PFSK-1 (cell line): ENCODE results near the gene MATN1.

Experiments
- POLR2AphosphoS5 ChIP-seq: IDR thresholded peaks from 2 replicates; pipeline ENCODE4 v1.6.1; 2012; ENCODE audit warnings: low read depth, mild to moderate bottlenecking, control low read depth, low read length, moderate library complexity
- SIN3A ChIP-seq: IDR thresholded peaks from 2 replicates; pipeline ENCODE4 v1.6.1; 2012; ENCODE audit warnings: mild to moderate bottlenecking, low read length, moderate library complexity, borderline replicate concordance; ENCODE audit not compliant: insufficient read depth
- TF ChIP-seq, protein P1 (sequence below), 2 experiments: IDR thresholded peaks; 2 replicates each; pipeline versions ENCODE4 v1.6.1 to v1.8.0; 2011 to 2012; ENCODE audit warnings: low read depth in 2 of 2, low read length in 2 of 2, control low read depth in 1 of 2, inconsistent platforms in 1 of 2, mild to moderate bottlenecking in 1 of 2, moderate library complexity in 1 of 2; ENCODE audit not compliant: insufficient read depth in 1 of 2

DNA sequence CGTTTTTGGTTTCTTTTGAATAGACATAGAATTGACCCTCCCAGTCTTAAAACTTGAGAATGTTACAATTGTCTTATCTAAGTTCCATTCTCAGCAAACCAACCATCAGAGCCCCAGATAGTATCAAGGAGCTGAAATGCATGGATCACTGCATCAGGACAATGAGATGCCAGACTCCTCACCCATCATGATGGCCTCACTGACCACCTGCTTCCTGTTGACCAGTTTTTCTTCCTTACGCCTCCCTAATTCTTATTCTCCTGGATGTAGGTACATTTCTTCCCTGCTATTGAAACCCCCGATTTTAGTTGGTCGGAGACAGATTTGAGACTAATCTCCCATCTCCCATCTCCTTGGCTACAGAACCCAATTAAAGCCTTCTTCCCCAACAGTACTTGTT, 17.7 kb downstream of the MATN1 start:
- TF ChIP-seq, protein P1, sequence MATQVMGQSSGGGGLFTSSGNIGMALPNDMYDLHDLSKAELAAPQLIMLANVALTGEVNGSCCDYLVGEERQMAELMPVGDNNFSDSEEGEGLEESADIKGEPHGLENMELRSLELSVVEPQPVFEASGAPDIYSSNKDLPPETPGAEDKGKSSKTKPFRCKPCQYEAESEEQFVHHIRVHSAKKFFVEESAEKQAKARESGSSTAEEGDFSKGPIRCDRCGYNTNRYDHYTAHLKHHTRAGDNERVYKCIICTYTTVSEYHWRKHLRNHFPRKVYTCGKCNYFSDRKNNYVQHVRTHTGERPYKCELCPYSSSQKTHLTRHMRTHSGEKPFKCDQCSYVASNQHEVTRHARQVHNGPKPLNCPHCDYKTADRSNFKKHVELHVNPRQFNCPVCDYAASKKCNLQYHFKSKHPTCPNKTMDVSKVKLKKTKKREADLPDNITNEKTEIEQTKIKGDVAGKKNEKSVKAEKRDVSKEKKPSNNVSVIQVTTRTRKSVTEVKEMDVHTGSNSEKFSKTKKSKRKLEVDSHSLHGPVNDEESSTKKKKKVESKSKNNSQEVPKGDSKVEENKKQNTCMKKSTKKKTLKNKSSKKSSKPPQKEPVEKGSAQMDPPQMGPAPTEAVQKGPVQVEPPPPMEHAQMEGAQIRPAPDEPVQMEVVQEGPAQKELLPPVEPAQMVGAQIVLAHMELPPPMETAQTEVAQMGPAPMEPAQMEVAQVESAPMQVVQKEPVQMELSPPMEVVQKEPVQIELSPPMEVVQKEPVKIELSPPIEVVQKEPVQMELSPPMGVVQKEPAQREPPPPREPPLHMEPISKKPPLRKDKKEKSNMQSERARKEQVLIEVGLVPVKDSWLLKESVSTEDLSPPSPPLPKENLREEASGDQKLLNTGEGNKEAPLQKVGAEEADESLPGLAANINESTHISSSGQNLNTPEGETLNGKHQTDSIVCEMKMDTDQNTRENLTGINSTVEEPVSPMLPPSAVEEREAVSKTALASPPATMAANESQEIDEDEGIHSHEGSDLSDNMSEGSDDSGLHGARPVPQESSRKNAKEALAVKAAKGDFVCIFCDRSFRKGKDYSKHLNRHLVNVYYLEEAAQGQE (IDR thresholded peaks at IDR 0.05; ENCODE audit: insufficient read depth in 1 of 2, low read depth in 2 of 2, low read length in 2 of 2) = no peak
- TF ChIP-seq SIN3A (no peak), POLR2AphosphoS5 (no peak)
